Choroid plexus epithelial cell (primary cell): ENCODE measurements around the gene MYMX.

Source experiments
- DNase-seq: peaks from one replicate; pipeline ENCODE4 v3.0.0-alpha.2; 2010; ENCODE audit warnings: low read depth
- H3K4me3 ChIP-seq: 2 replicates; pipeline ENCODE4 v1.5.1; 2011; ENCODE audit warnings: low read depth, mild to moderate bottlenecking, control low read depth, low read length, moderate library complexity
- TF ChIP-seq, protein P1 (sequence below): conservative IDR thresholded peaks from 2 replicates; pipeline ENCODE4 v1.5.1; 2011; ENCODE audit warnings: low read depth, mild to moderate bottlenecking, control low read depth, inconsistent platforms, low read length, moderate library complexity

Gene MYMX

DNA sequence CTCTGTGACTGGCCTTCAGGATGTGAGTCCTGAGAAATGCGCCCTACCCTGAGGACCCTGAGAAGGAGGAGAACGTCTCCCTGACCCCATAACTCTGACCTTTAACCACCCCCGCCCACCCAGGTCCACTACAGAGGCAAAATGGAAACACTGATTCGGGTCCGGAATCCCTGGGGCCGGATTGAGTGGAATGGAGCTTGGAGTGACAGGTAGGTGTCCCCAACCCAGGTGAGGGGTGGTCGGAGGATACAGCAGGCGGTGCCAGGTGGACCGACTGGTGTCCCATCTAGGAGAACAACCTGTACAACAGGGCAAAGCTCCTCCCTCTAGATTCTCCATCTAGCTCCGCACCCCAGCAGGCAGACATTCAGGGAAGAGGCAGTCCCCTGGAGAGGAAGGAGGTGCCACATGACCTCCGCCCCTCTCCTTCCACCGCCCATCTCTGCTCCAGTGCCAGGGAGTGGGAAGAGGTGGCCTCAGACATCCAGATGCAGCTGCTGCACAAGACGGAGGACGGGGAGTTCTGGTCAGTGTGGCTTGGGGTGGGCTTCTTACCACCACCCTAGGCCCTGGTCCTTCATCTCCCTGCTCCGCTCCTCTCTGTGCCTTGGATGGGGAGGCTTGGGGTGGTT is 40.5 kb upstream of the MYMX start:
- TF ChIP-seq, protein P1, sequence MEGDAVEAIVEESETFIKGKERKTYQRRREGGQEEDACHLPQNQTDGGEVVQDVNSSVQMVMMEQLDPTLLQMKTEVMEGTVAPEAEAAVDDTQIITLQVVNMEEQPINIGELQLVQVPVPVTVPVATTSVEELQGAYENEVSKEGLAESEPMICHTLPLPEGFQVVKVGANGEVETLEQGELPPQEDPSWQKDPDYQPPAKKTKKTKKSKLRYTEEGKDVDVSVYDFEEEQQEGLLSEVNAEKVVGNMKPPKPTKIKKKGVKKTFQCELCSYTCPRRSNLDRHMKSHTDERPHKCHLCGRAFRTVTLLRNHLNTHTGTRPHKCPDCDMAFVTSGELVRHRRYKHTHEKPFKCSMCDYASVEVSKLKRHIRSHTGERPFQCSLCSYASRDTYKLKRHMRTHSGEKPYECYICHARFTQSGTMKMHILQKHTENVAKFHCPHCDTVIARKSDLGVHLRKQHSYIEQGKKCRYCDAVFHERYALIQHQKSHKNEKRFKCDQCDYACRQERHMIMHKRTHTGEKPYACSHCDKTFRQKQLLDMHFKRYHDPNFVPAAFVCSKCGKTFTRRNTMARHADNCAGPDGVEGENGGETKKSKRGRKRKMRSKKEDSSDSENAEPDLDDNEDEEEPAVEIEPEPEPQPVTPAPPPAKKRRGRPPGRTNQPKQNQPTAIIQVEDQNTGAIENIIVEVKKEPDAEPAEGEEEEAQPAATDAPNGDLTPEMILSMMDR = no peak
- DNase-seq = no peak
- no peak overlapping the region for H3K4me3 ChIP-seq

DNA sequence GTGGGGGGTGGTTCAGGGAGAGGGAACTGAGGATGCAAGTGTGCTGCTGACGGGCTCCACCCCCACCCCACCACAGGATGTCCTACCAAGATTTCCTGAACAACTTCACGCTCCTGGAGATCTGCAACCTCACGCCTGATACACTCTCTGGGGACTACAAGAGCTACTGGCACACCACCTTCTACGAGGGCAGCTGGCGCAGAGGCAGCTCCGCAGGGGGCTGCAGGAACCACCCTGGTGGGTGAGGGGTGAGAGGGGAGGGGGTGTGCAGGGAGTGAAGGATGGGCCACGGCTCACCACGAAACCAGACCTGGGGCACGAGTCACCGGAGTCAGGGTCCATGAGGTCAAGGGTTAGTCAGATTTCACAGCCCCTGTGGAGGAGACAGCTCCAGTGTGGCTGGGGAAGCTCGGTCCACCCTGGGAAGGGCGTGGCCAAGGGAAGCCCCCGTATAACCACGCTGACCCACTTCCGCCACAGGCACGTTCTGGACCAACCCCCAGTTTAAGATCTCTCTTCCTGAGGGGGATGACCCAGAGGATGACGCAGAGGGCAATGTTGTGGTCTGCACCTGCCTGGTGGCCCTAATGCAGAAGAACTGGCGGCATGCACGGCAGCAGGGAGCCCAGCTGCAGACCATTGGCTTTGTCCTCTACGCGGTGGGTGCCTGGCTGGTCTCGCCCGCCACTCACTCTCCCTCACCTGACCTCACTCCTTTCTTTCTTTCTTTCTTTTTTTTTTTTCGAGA is 39.8 kb upstream of the MYMX start:
- DNase-seq = no peak
- no peak overlapping the region for H3K4me3 ChIP-seq
- TF ChIP-seq, protein P1 = no peak

DNA sequence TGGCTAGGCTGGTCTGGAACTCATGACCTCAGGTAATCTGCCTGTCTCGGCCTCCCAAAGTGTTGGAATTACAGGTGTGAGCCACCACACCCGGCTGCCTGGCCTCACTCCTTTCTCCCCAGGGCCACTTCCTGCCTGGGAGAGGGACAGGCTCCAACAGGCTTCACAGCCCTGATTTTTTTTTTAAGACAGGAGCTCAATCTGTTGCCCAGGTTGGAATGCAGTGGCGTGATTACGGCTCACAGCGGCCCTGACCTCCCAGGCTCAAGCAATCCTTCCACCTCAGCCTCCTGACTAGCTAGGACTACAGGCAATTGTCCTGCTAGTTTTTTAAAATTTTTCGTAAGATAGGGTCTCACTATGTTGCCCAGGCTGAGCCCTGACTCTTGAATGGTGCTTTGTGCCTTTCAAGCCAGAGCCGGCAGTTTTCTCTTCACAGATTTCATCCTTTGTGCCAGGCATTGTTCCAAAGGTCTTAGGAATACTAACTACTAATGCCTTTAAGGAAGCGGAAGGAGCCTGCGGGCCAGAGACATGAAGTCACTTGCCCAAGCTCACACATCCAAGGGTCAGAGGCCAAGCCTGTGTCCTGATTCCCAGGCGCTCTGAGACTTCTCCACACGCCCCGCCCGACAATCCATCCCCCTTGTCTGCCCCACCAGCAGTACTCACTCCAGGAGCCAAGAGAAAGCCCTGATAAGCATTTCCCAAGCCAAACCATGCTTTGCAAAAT is 38.9 kb upstream of the MYMX start:
- TF ChIP-seq, protein P1 = no peak
- peak; percentile 71 for DNase-seq
- H3K4me3 ChIP-seq = no peak overlapping the region

DNA sequence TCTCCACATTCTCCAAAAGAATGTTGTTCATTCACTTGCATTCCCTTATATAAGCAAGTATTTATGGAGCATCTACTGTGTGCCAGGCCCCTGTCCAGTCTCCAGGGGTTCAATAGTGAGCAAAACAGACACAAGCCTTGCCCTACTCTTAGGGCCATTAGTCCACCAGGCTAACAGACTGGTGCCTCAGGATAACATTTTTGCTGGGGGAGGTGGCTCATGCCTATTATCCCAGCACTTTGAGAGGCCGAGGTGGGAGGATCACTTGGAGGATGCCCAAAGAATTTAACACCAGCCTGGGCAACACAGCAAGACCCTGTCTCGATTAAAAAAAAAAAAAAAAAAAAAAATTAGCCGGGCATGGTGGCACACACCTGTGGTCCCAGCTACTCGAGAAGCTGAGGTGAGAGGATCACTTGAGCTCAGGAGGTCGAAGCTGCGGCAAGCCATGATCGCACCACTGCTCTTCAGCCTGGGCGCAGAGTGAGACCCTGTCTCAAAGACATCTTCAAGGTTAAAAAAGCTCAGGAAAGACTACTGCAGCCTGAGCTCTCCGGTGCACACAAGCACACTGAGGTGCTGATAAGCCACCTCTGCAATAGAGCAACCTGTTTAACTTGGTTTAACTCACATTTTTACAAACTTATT is 38.2 kb upstream of the MYMX start:
- DNase-seq = no peak
- no peak overlapping the region for H3K4me3 ChIP-seq
- TF ChIP-seq, protein P1 = no peak

DNA sequence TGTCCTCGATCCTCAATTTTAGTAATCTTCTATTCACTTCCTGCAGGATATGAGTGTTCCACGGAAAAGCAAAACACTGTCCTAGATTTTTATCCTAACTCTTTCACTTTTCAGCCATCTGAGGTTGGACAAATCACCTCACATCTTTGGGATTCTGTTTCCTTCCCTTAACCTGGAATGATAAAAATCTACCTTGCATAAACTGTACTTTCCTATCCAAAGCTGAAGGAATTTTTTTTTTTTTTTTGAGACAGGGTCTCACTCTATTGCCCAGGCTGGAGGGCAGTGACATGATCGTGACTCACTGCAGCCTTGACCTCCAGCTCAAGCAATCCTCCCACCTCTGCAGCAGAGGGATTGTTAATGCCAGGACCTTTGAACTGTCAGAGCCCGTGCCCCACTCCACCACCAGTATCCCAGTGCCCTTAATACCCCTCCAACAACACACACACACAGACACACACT is 37.6 kb upstream of the MYMX start:
- no peak overlapping the region for H3K4me3 ChIP-seq
- TF ChIP-seq, protein P1 = no peak
- no peak for DNase-seq

DNA sequence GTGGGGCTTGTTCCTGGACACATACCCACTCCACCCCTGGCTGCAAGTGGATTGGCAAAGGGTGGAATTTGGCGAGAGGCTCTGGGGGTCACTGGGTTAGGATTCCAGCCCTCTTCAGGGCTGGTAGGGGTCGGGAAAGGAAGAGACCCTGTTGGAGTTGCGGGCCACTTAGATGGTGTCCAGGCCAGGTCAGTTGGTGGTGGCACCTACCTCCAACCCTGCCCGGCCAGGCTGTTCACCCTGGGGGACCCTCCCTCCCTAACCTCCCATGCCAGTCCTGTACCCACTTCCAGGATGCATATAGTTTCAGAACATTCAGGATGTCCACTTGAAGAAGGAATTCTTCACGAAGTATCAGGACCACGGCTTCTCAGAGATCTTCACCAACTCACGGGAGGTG is 37.1 kb upstream of the MYMX start:
- TF ChIP-seq, protein P1 = no peak
- H3K4me3 ChIP-seq = no peak overlapping the region
- DNase-seq = no peak
